ENCODE results near the gene TRPM6. TPM values are rescaled to one million over a fixed set of nuclear protein-coding genes. Genes with fewer than 3 reads are reported as not detected.

TRPM6 gene
- total and polyA plus RNA-seq, 12 donors: under 0.01 to 0.43 (median 0.19) TPM

DNA sequence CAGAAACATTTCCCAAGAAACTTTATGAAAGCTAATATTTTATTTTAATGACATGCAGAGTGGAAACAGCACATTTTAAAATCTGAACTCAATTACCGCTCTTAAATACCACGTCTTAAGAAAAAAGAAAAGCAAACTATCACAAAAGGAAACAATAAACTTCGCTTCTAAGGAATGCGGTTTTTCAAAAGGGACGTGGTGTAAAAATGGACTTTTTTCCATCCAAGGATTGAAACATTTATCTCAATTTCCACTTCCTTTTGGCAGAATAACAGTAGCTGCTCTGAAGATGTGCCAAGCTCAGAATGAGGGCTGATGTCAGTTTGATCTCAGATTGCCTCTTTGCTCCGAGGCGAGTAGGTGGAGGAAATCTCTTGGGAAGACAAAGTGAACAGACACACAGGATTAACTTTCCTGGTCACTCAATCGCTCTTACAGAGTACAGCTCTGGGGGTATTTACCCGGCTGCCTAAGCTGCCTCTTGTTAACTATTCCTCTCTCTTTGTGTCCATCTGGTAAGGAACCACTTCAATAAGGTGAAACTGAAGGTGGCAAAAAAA is 158.5 kb downstream of the TRPM6 start:
- Histone ChIP-seq H3K4me3 (peak overlapping the region in 1 of 4 donors; percentile 42), H3K36me3 (replicated peaks in 1 of 2) (no peaks in the 10 kb centered on the region)
- 19 to 27% (median 21%) methylated on average over 8 to 9 of the region's 9 CpGs for WGBS, 4 donors

DNA sequence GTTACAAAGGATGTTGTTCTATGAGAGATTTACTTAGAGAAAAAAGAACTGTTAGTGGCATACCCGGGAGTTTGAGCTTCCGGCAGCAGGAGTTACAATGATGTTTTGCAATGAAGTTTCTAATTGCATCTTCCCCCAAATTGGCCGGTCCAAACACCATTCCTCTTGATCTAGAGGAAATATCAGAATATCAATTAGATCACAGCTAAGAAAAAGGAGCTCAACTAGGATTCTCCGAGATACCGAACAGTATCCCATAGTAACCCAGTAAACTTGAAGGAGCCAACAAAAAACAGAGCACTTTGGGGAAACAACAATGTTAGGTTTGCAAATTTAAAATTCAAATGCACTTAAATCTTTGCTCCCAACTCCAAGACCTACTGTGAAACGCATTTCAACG is 159.5 kb downstream of the TRPM6 start:
- intact Hi-C loops (cut with DNase I): no loop called here
- H3K36me3 ChIP-seq (replicated peaks in 1 of 2): no peaks in the 10 kb centered on the region
- no peaks in the 10 kb centered on the region for H3K9me3 ChIP-seq (replicated peaks in 1 of 3)
- WGBS, 4 donors: 84 to 89% (median 86%) methylated on average over 7 of the region's 7 CpGs
- H3K4me3 ChIP-seq: no peak overlapping the region
- H3K27ac ChIP-seq: no peak overlapping the region
- no peaks in the 10 kb centered on the region for H3K27me3 ChIP-seq
- H3K4me1 ChIP-seq (replicated peaks in 1 of 2): peaks cover 0 to 3% of the 10 kb centered on the region in 2 donors
- TF ChIP-seq, protein P1, sequence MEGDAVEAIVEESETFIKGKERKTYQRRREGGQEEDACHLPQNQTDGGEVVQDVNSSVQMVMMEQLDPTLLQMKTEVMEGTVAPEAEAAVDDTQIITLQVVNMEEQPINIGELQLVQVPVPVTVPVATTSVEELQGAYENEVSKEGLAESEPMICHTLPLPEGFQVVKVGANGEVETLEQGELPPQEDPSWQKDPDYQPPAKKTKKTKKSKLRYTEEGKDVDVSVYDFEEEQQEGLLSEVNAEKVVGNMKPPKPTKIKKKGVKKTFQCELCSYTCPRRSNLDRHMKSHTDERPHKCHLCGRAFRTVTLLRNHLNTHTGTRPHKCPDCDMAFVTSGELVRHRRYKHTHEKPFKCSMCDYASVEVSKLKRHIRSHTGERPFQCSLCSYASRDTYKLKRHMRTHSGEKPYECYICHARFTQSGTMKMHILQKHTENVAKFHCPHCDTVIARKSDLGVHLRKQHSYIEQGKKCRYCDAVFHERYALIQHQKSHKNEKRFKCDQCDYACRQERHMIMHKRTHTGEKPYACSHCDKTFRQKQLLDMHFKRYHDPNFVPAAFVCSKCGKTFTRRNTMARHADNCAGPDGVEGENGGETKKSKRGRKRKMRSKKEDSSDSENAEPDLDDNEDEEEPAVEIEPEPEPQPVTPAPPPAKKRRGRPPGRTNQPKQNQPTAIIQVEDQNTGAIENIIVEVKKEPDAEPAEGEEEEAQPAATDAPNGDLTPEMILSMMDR (IDR thresholded peaks at IDR 0.05): no peak
- no peak for TF ChIP-seq POLR2A (IDR thresholded peaks at IDR 0.05)
- DNase-seq: no peak

More for the DNA sequence above, 158.5 kb downstream of the TRPM6 start:
- TF ChIP-seq, protein P1 (IDR thresholded peaks at IDR 0.05): no peak
- TF ChIP-seq POLR2A (IDR thresholded peaks at IDR 0.05): no peak
- H3K27ac ChIP-seq: peak overlapping the region in 1 of 5 donors; percentile 45
- no peaks in the 10 kb centered on the region for H3K27me3 ChIP-seq
- H3K4me1 ChIP-seq (replicated peaks in 1 of 2): peaks cover 0 to 3% of the 10 kb centered on the region in 2 donors
- H3K9me3 ChIP-seq (replicated peaks in 1 of 3): no peaks in the 10 kb centered on the region
- intact Hi-C loops (cut with DNase I): no loop called here
- peak in 4 of 7 donors; percentile 5 to 24 (median 14) for DNase-seq

DNA sequence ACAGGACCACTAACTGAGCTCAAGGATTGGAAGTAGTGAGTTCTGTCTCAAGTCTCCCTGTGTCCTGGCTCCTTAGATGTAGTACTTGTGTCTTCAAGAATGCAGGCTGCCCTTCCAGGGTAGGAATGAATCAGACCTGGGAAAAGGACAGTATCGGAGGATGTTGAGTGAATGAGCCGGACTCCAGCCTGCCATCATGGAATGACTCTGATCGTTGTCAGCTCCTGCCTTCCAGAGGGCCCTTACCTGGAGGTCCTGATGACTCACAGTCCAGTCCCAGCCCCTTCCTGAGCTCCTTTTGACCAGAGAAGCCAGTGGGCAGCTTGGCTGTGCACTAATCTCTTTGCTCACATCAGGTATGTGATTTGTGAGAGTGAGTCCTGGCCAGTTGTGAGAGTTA is 161.1 kb downstream of the TRPM6 start:
- no peaks in the 10 kb centered on the region for H3K9me3 ChIP-seq (replicated peaks in 1 of 3)
- no peak overlapping the region for H3K27ac ChIP-seq
- H3K4me1 ChIP-seq (replicated peaks in 1 of 2): peaks cover 0 to 3% of the 10 kb centered on the region in 2 donors
- intact Hi-C loops (cut with DNase I): no loop called here
- TF ChIP-seq, protein P1 (IDR thresholded peaks at IDR 0.05): no peak
- TF ChIP-seq POLR2A (IDR thresholded peaks at IDR 0.05): no peak
- H3K36me3 ChIP-seq (replicated peaks in 1 of 2): no peaks in the 10 kb centered on the region
- no peak for DNase-seq
- 92 to 100% (median 94%) methylated on average over 2 to 3 of the region's 3 CpGs for WGBS, 4 donors
- H3K4me3 ChIP-seq: no peak overlapping the region
- no peaks in the 10 kb centered on the region for H3K27me3 ChIP-seq

DNA sequence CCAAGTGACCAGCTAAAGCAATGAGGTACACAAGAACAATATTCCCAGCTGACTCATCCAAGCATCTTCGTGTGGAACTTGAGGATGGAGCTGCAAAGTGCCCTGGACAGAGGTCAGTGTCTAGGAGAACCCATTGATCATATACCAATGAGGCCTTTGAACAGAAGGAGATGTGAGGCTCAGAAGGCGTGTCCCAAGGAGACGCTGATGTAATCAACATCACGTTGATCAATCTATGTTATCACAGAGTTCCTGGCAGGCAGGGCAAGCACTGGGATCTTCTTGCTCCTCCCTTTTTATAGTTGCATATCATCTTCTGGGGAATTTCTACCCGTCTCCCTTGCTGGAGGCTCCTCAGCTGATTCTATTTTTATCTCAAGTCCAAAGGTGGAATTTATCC is 163.4 kb downstream of the TRPM6 start:
- H3K36me3 ChIP-seq (replicated peaks in 1 of 2): no peaks in the 10 kb centered on the region
- 68 to 83% (median 71%) methylated on average over 5 of the region's 5 CpGs for WGBS, 4 donors

More for the DNA sequence above, 163.4 kb downstream of the TRPM6 start:
- intact Hi-C loops (cut with DNase I): no loop called here
- Histone ChIP-seq H3K4me1 (replicated peaks in 1 of 2) (peaks cover 0 to 3% of the 10 kb centered on the region in 2 donors), H3K27me3 (no peaks in the 10 kb centered on the region), H3K27ac (no peak overlapping the region), H3K9me3 (replicated peaks in 1 of 3) (no peaks in the 10 kb centered on the region), H3K4me3 (no peak overlapping the region)
- no peak for DNase-seq
- TF ChIP-seq, protein P1 (IDR thresholded peaks at IDR 0.05): no peak
- TF ChIP-seq POLR2A (IDR thresholded peaks at IDR 0.05): no peak
